SK-N-SH (cell line): ENCODE measurements around the gene IL12RB1.

Experiments used
- CHD2 ChIP-seq: fragments of 150-350 bp; IDR thresholded peaks from 2 replicates; pipeline ENCODE4 v1.6.1; 2018; ENCODE audit warnings: low read length; ENCODE audit not compliant: partially characterized antibody
- CTCF ChIP-seq: fragments of 200-600 bp; sonication (generic); IDR thresholded peaks from 2 replicates; pipeline ENCODE4 v1.6.1; 2017; ENCODE audit warnings: antibody characterized with exemption, mild to moderate bottlenecking, moderate library complexity
- EP300 ChIP-seq, 2 experiments: IDR thresholded peaks; 2 replicates each; pipeline versions ENCODE4 v1.4.0 to v1.6.1; 2012; ENCODE audit warnings: borderline replicate concordance in 1 of 2, low read depth in 1 of 2, low read length in 1 of 2
- EZH2phosphoT487 ChIP-seq: fragments of 200-600 bp; sonication (generic); IDR thresholded peaks from 2 replicates; pipeline ENCODE4 v1.6.1; 2017; ENCODE audit warnings: low read depth, mixed run types, mild to moderate bottlenecking, antibody characterized with exemption, moderate library complexity, borderline replicate concordance
- MEF2A ChIP-seq: IDR thresholded peaks from 2 replicates; pipeline ENCODE4 v1.4.0; 2012; ENCODE audit warnings: low read depth, borderline replicate concordance
- POLR2AphosphoS5 ChIP-seq: IDR thresholded peaks from 2 replicates; pipeline ENCODE4 v1.6.1; 2012; ENCODE audit warnings: low read depth, low read length
- TF ChIP-seq, protein P1 (sequence below): IDR thresholded peaks from 2 replicates; pipeline ENCODE4 v1.6.1; 2012; ENCODE audit warnings: mild to moderate bottlenecking, low read depth, low read length, moderate library complexity

- TF ChIP-seq CTCF (no peak), EP300 (IDR thresholded peaks at IDR 0.05; ENCODE audit: borderline replicate concordance in 1 of 2, low read depth in 1 of 2, low read length in 1 of 2) (no peak), EZH2phosphoT487 (no peak), CHD2 (no peak), MEF2A (no peak), POLR2AphosphoS5 (no peak)
- TF ChIP-seq, protein P1, sequence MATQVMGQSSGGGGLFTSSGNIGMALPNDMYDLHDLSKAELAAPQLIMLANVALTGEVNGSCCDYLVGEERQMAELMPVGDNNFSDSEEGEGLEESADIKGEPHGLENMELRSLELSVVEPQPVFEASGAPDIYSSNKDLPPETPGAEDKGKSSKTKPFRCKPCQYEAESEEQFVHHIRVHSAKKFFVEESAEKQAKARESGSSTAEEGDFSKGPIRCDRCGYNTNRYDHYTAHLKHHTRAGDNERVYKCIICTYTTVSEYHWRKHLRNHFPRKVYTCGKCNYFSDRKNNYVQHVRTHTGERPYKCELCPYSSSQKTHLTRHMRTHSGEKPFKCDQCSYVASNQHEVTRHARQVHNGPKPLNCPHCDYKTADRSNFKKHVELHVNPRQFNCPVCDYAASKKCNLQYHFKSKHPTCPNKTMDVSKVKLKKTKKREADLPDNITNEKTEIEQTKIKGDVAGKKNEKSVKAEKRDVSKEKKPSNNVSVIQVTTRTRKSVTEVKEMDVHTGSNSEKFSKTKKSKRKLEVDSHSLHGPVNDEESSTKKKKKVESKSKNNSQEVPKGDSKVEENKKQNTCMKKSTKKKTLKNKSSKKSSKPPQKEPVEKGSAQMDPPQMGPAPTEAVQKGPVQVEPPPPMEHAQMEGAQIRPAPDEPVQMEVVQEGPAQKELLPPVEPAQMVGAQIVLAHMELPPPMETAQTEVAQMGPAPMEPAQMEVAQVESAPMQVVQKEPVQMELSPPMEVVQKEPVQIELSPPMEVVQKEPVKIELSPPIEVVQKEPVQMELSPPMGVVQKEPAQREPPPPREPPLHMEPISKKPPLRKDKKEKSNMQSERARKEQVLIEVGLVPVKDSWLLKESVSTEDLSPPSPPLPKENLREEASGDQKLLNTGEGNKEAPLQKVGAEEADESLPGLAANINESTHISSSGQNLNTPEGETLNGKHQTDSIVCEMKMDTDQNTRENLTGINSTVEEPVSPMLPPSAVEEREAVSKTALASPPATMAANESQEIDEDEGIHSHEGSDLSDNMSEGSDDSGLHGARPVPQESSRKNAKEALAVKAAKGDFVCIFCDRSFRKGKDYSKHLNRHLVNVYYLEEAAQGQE, result no peak
These were observed 18.3 kb downstream of the IL12RB1 start for GRCh38 chr19:18068395-18068794.
